WTC11 (cell line): Measurements from ENCODE around the gene FCN1. TPM values are rescaled to one million over a fixed set of nuclear protein-coding genes. Genes with fewer than 3 reads are reported as not detected.

ENCODE experiments used
- ATAC-seq: fragments of 200-7000 bp; cut with Tn5 transposase; 2 replicates; pipeline ENCODE4 v1.10.0; 2021; ENCODE audit warnings: mild to moderate bottlenecking, moderate library complexity
- CTCF ChIA-PET: fragments of 300-600 bp; sonication (Branson Sonifier 250); formaldehyde crosslinking; loops from one replicate; lab custom pipeline; 2021; ENCODE audit warnings: antibody characterized with exemption; lab: Charles Lee
- POLR2A ChIA-PET: fragments of 350-600 bp; sonication (Branson Sonifier 250); formaldehyde crosslinking; loops from one replicate; lab custom pipeline; 2021; ENCODE audit warnings: antibody characterized with exemption; lab: Charles Lee
- DNase-seq: peaks from one replicate; pipeline ENCODE4 v3.0.0; 2021; ENCODE audit warnings: low spot score
- H3K27ac Mint-ChIP-seq: 2 replicates; pipeline ENCODE4 v1.8.0; 2021; ENCODE audit warnings: mixed read lengths
- H3K27me3 Mint-ChIP-seq: 2 replicates; pipeline ENCODE4 v1.8.0; 2021; ENCODE audit warnings: low read depth, mild to moderate bottlenecking, moderate library complexity, mixed read lengths
- H3K36me3 Mint-ChIP-seq: 2 replicates; pipeline ENCODE4 v1.8.0; 2021; ENCODE audit warnings: mixed read lengths
- H3K4me1 Mint-ChIP-seq: 2 replicates; pipeline ENCODE4 v1.8.0; 2022; ENCODE audit warnings: mixed read lengths
- H3K4me3 Mint-ChIP-seq: 2 replicates; pipeline ENCODE4 v1.8.0; 2021; ENCODE audit warnings: mild to moderate bottlenecking, moderate library complexity, mixed read lengths
- H3K9me3 Mint-ChIP-seq: 2 replicates; pipeline ENCODE4 v1.8.0; 2021; ENCODE audit warnings: mixed read lengths
- AFF4 ChIP-seq: sonication (generic); formaldehyde crosslinking; IDR thresholded peaks from 2 replicates; pipeline ENCODE4 v1.8.1; 2023; ENCODE audit warnings: mild to moderate bottlenecking, missing genetic modification reagents, borderline replicate concordance
- ARID4B ChIP-seq: sonication (generic); formaldehyde crosslinking; IDR thresholded peaks from 2 replicates; pipeline ENCODE4 v1.8.0; 2023; ENCODE audit warnings: missing genetic modification reagents, mild to moderate bottlenecking, borderline replicate concordance
- ATF6 ChIP-seq: sonication (generic); formaldehyde crosslinking; IDR thresholded peaks from 2 replicates; pipeline ENCODE4 v1.8.1; 2023; ENCODE audit warnings: mild to moderate bottlenecking, missing genetic modification reagents
- CTCF ChIP-seq: fragments of 200-600 bp; IDR thresholded peaks from 2 replicates; pipeline ENCODE4 v1.8.0; 2022; ENCODE audit warnings: antibody characterized with exemption
- EMX1 ChIP-seq: fragments of 250-450 bp; sonication (Bioruptor Pico); IDR thresholded peaks from 2 replicates; pipeline ENCODE4 v1.8.0; 2021; ENCODE audit warnings: mild to moderate bottlenecking
- ERG ChIP-seq: fragments of 250-450 bp; sonication (Bioruptor Pico); IDR thresholded peaks from 2 replicates; pipeline ENCODE4 v1.8.0; 2021; ENCODE audit warnings: mild to moderate bottlenecking
- ETV6 ChIP-seq: sonication (generic); formaldehyde crosslinking; IDR thresholded peaks from 2 replicates; pipeline ENCODE4 v1.8.1; 2022; ENCODE audit warnings: mild to moderate bottlenecking, missing genetic modification reagents
- FOXJ3 ChIP-seq: sonication (generic); formaldehyde crosslinking; IDR thresholded peaks from 2 replicates; pipeline ENCODE4 v1.9.0; 2021; ENCODE audit warnings: missing genetic modification reagents, mild to moderate bottlenecking, borderline replicate concordance
- FOXP1 ChIP-seq: sonication (generic); formaldehyde crosslinking; IDR thresholded peaks from 2 replicates; pipeline ENCODE4 v1.8.0; 2022; ENCODE audit warnings: missing genetic modification reagents, mild to moderate bottlenecking, moderate library complexity, borderline replicate concordance
- GRHL2 ChIP-seq: fragments of 250-450 bp; sonication (Bioruptor Pico); IDR thresholded peaks from 2 replicates; pipeline ENCODE4 v1.8.0; 2022; ENCODE audit warnings: mild to moderate bottlenecking, moderate library complexity; ENCODE audit not compliant: insufficient replicate concordance, severe bottlenecking
- HMGA2 ChIP-seq: fragments of 250-450 bp; sonication (Bioruptor Pico); IDR thresholded peaks from 2 replicates; pipeline ENCODE4 v1.4.0; 2021; ENCODE audit warnings: mild to moderate bottlenecking, moderate library complexity
- OVOL2 ChIP-seq: fragments of 250-450 bp; sonication (Bioruptor Pico); IDR thresholded peaks from 2 replicates; pipeline ENCODE4 v1.9.0; 2021; ENCODE audit warnings: mild to moderate bottlenecking, borderline replicate concordance
- PREB ChIP-seq: sonication (generic); formaldehyde crosslinking; IDR thresholded peaks from 2 replicates; pipeline ENCODE4 v1.8.1; 2022; ENCODE audit warnings: mild to moderate bottlenecking, missing genetic modification reagents, moderate library complexity, borderline replicate concordance
- SP1 ChIP-seq: sonication (generic); formaldehyde crosslinking; conservative IDR thresholded peaks from 2 replicates; pipeline ENCODE4 v1.8.1; 2022; ENCODE audit warnings: missing genetic modification reagents
- ZBTB21 ChIP-seq: sonication (generic); formaldehyde crosslinking; IDR thresholded peaks from 2 replicates; pipeline ENCODE4 v1.8.1; 2023; ENCODE audit warnings: mild to moderate bottlenecking, missing genetic modification reagents, borderline replicate concordance
- ZBTB43 ChIP-seq: sonication (generic); formaldehyde crosslinking; IDR thresholded peaks from 2 replicates; pipeline ENCODE4 v1.8.1; 2023; ENCODE audit warnings: mild to moderate bottlenecking, missing genetic modification reagents
- ZNF219 ChIP-seq: sonication (generic); formaldehyde crosslinking; IDR thresholded peaks from 2 replicates; pipeline ENCODE4 v1.8.0; 2023; ENCODE audit warnings: missing genetic modification reagents, mild to moderate bottlenecking, borderline replicate concordance
- ZNF396 ChIP-seq: fragments of 250-450 bp; sonication (Bioruptor Pico); IDR thresholded peaks from 2 replicates; pipeline ENCODE4 v1.8.0; 2021; ENCODE audit warnings: mild to moderate bottlenecking, moderate library complexity, borderline replicate concordance
- ZSCAN18 ChIP-seq: fragments of 250-450 bp; sonication (Bioruptor Pico); IDR thresholded peaks from 2 replicates; pipeline ENCODE4 v2.1.2; 2022; ENCODE audit warnings: mild to moderate bottlenecking, moderate library complexity
- total RNA-seq: library from RNA; stranded (reverse); gene quantifications from 3 replicates; pipeline ENCODE4 v1.2.3, GENCODE V29; 2021

The FCN1 gene
- total RNA-seq, 1 experiment from 2014 or later: not detected

GRCh38 chr9:134955156-134955555, 37.4 kb upstream of the FCN1 start:
- H3K4me3 Mint-ChIP-seq: no peak overlapping the region
- H3K9me3 Mint-ChIP-seq: peaks cover 19% of the 10 kb centered on the region
- ChIA-PET POLR2A (no interaction called here), CTCF (interaction anchor here (1.6 kb wide), 1 partner anchor 176 kb away, joined by 5 read pairs; no protein-coding TSS in a partner anchor)
- no peak for ATAC-seq
- no peak overlapping the region for H3K27ac Mint-ChIP-seq
- no peaks in the 10 kb centered on the region for H3K27me3 Mint-ChIP-seq
- H3K36me3 Mint-ChIP-seq: 0 out of 2 replicates have a peak, but pooled peaks cover 3% of the 10 kb centered on the region
- DNase-seq: no peak
- no peaks in the 10 kb centered on the region for H3K4me1 Mint-ChIP-seq
- TF ChIP-seq AFF4 (CRISPR knock-in tag) (no peak), ZBTB21 (no peak), ETV6 (CRISPR knock-in tag) (no peak), ARID4B (CRISPR knock-in tag) (no peak), OVOL2 (CRISPR knock-in tag) (no peak), HMGA2 (CRISPR knock-in tag) (no peak), ZBTB43 (CRISPR knock-in tag) (no peak), ZNF219 (CRISPR knock-in tag) (no peak), ATF6 (no peak), SP1 (CRISPR knock-in tag) (no peak), ZSCAN18 (CRISPR knock-in tag) (no peak), CTCF (no peak), EMX1 (CRISPR knock-in tag) (no peak), ZNF396 (no peak), FOXJ3 (CRISPR knock-in tag) (no peak), FOXP1 (CRISPR knock-in tag) (no peak), ERG (CRISPR knock-in tag) (no peak), GRHL2 (no peak), PREB (CRISPR knock-in tag) (no peak)
